ENCODE results near the gene REEP3.
"Not testable (repeated sequence)": the region's sequence is repeated elsewhere in the genome, so short reads cannot be mapped to it uniquely, and the experiment has no call there.

The REEP3 gene, protein sequence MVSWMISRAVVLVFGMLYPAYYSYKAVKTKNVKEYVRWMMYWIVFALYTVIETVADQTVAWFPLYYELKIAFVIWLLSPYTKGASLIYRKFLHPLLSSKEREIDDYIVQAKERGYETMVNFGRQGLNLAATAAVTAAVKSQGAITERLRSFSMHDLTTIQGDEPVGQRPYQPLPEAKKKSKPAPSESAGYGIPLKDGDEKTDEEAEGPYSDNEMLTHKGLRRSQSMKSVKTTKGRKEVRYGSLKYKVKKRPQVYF

DNA sequence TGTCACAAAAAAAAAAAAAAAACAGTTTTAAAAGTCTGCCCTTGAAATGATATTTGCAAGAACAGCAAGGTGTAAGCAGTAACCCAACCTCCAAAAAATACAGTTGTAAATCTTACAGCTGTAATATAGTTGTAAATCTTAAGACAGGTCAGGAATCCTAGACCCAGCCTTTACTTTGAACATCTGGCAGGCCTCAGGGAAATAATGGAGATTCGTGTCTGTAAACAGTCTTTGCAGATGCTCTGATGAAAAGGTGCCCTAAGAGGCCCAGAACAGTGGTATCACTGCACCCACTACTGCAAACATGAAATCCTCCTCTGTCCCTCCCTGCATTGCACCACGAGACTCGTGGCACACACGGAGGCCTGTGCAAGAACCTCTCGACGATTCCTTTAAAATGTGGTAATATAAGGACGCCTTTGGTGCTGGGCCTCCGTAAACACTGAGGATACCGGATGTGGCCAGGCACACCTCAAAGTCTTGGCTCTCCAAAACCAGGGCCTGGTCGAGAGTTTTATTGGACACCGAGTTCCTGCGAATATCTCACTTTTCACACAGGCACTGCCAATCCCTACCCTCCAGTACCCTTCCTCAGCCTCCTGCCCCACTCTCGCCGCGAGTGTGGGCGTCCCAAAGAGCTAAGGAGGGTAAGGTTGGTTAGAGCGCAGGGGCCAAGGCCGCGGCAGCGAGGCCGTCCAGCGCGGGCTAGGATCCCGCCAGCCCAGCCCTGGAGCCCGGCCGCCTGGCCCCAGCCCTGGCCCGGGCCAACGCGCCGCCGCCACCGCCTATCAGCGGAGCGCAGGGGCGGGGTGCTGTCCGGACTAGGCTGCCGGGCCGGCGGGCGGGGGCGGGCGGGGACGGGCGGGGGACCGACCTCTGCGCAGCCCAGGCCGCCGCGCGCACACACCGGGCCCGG, at the start of gene REEP3:
REEP3 (plus strand) TSS at position 902 of the 916 bp plus-strand sequence. CDS start 145 bp downstream, outside the sequence.
- no peak for DNase-seq

DNA sequence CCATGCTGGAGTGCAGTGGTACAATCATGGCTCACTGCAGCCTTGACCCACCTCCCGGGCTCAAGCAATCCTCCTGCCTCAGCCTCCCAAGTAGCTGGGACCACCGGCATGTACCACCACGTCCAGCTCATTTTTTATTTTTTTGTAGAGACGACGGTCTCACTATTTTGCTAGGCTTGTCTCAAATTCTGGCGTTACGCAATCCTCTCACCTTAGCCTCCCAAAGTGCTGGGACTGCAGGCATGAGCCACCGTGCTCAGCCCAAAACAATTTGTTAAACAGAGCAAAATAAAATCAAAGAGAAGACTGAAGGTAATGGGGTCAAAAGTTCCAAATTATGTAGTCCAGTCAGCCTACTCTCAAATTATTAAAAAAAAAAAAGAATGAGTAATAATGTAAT, 46.7 kb upstream of the REEP3 start:
- no peak for DNase-seq

DNA sequence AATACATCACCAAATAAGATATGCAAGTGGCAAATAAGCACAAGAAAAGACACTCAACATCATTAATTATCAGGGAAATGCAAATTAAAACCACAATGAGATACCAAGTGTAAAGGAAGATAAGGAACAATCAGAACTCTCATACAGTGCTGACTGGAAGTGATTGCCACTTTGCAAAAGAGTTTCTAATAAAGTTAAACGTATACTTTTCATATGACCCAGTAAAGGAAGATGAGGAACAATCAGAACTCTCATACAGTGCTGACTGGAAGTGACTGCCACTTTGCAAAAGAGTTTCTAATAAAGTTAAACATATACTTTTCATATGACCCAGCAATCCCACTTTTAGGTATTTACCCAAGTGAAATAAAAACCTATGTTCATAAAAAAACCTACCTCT, 43.3 kb upstream of the REEP3 start:
- no peak for DNase-seq

DNA sequence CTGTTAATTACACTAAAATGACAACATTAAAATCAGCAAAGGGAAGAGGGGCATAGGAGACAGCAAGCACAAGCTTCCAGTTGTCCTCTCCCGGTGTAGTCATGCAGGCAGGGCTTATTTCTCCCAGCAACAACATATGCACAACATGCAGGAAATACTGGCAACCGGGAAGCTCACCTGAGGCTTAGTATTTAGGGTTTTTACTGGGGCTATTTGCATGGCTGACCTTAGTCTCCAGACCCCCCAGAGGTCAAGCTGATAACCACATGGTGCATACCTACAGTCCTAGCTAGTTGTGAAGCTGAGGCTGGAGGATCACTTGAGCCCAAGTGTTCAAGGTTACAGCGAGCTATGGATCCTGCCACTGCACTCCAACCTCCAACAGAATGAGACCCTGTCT, 42.6 kb upstream of the REEP3 start:
- DNase-seq, result no peak

DNA sequence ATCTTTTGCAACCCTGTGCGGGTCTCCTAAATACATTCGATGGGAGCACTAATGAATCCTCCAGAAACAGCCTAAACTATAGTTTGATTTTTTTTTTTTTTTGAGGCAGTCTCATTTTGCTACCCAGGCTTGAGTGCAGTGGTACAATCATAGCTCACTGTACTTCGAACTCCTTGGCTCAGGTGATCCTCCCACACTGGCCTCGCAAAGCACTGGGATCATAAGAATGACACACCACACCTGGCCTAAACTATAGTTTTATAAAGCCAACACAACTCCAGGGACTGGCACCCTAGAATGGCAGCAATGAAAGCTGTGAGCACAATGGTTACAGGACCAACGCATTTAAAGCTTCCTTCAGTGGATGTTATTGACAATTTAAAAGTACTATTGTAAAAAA, 41.0 kb upstream of the REEP3 start:
- DNase-seq, result no peak

DNA sequence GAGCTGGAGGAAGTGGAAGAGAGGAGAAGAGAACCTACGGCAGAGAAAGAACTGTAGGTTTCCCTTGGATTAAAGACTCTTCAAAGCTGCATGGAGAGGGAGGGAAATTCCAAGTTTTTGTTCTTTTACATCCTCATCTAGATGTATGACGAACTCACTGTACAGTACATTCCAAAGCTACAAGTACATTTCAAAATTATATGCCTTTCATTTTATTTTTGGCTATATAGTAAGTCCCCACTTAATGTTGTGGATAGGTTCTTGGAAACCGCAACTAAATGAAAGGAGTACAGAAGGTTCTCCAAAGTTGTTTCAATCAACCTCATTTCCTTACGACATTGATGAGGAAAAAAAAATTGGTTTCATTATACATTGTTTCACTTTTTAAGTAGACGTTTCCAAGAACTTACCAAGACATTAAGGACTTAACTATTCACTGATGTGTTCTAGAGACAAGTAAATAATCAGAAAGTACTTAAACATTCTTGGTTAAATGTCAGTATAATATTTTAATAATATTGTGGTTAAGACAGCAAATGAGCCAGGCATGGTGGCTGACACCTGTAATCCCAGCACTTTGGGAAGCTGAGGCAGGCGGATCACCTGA, 39.3 kb upstream of the REEP3 start:
- no peak for DNase-seq

DNA sequence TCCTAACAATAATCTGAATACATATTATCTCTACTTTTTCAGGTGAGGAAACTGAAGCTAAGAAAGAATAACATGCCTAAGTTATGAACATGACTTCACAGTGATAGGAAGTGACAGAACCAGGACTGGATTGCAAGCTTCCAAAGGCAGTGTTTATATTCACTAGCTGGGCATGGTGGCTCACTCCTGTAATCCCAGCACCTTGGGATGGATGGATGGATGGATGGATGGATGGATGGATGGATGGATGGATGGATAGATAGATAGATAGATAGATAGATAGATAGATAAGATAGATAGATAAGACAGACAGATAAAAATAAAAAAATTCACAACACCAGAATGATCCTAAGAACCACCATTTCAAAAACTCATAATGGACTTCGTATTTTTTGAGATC, 37.2 kb upstream of the REEP3 start:
- no peak for DNase-seq

DNA sequence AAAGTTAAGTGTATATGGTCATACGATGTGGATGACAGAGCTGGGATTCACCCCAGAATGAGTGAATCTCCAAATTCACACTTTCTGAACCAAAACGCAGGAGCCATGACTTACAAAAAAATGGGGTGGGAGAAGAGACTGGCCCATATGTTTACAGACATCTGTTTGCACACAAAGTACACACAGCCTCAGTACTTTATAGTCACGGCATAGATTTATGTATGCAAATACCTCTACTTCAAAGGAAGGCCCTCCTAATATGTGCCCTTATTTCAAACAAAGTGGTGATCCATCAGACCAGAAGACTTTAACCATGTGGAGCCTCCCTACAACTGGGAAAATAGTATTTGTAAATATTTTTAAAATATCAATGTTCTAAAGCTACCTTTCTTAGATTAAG, 33.2 kb upstream of the REEP3 start:
- DNase-seq, result no peak

DNA sequence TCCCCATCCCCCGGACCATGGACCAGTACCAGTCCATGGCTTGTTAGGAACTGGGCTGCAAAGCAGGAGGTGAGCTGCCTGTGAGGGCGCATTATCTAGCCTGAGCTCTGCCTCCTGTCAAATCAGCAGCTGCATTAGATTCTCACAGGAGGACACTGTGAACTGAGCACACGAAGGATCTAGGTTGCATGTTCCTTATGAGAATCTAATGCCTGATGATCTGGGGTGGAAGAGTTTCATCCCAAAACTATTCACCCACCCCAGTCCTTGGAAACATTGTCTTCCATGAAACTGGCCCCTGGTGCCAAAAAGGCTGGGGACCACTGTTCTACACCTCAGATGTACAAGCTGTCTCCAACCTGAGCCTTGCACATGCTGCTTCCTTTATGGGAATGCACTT, 31.4 kb upstream of the REEP3 start:
- no peak for DNase-seq

DNA sequence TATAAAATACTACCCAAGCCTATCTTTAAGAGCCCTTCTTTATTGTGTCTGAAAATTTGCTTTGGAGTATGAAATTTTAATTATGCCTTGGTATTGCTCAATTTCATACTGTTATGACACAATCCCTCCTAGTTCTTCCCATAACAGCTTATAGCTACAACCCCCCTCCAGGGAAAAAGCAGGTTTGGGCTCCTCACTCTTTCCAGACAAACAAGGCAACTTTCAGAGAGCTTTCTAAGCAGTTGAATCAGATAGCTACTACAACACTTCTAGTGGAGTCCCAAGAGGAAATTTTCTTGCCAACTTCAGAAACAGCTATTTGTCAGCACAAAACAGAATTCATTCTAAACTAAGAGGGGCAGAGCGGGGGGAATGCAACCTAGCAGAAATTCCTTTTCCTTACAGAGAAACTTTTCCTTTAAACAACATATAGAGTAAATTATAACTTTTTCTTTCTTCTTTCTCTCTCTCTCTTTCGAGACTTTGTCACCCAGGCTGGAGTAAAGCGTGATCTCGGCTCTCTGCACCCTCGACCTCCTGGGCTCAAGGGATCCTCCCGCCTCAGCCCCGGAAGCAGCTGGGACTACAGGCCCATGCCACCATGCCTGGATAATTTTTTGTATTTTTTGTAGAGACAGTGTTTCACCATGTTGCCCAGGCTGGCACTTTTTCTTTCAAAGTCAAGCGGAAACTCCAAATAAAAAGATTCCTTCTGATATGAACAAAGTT, 29.4 kb upstream of the REEP3 start:
- DNase-seq, result no peak

DNA sequence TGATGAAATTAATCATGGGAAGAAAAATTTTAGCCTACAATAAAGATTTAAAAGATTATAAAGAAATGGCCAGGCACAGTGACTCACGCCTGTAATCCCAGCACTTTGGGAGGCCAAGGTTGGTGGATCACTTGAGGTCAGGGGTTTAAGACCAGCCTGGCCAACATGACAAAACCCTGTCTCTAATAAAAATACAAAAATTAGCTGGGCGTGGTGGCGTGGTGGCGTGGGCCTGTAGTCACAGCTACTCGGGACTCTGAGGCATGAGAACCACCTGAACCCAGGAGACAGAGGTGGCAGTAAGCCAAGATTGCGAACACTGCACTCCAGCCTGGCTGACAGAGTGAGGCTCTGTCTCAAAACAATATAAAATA, 28.9 kb upstream of the REEP3 start:
- not testable (repeated sequence) for DNase-seq

DNA sequence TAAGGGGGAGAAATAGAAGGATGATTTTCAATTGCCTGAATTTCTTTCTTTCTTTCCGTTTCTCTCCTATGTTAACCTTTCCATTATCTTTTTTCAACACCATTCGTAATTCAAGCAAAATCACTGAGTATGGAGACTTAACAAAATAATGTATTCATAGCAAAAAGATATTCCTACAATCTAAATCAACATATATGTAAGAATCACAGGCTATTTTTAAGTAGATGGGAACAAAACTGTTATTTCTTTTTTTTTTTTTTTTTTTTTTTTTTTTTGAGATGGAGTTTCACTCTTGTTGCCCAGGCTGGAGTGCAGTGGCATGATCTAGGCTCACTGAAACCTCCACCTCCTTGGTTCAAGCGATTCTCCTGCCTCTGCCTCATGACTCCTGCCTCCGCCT, 28.2 kb upstream of the REEP3 start:
- DNase-seq, result no peak

DNA sequence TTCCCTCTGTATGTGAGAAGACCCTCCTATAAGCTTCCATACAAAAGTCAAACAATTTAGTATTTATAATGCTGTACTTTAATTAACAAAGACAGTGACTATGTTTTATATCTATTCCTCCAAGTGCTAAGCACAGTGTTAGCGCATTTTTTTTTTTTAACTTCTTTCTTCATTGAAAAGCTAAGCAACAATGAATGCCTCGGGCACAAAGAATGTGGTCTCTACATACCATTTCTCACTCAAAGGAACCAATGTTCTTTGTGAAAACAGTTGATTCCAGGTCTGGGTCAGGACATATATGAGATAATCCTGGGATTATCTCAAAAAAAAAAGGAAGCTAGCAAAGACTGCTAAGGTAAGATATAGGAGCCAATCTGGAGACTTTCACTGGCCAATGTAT, 26.2 kb upstream of the REEP3 start:
- no peak for DNase-seq

DNA sequence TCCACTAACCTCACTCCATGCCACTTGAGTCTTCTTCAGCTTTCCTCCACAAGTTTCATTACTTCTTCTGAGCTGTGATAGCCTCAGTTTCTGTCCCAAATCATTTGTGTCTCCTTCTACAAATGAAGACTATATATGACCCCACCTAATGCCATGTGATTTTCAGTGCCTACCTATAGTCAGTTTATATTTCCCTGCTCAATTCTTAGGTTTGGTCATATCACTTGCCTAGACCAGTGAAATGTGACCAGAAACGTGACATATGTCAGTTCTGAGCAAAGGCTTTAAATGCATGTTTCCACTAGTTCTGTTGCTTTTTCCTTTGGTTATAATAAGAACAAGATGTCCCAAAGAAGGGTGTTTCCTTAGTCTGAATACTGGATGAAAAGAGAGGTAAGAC, 24.6 kb upstream of the REEP3 start:
- no peak for DNase-seq

DNA sequence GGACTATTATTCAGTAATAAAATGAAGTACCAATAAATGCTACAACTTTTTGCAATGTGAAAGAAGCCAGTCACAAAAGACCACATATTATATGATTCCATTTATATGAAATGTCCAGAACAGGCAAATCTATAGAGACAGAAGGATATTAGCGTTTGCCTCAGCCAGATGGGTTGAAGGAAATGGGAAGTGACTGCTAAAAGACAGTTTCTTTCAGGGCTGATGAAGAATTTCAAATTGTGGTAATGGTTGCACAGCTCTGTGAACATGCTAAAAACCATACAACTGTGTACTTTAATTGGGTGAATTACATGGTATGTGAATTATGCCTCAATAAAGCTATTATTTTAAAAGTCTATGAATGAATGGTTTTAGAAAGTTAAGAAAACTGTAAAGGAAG, 23.9 kb upstream of the REEP3 start:
- no peak for DNase-seq

DNA sequence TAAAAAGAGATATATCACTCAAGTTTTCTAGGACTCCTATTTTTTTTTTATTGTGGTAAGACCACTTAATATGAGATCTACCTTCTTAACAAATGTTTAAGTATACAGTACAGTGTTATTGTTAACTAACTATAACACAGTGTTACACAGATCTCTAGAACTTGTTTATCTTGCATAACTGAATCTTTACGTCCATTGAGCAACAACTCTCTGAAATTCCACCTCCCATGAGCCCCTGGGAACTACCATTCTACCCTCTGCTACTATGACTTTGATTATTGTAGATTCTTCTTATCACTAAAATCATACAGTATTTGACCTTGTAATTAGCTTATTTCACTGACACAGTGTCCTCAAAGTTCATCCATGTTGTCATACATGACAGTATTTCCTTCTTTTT, 22.5 kb upstream of the REEP3 start:
- DNase-seq, result no peak

DNA sequence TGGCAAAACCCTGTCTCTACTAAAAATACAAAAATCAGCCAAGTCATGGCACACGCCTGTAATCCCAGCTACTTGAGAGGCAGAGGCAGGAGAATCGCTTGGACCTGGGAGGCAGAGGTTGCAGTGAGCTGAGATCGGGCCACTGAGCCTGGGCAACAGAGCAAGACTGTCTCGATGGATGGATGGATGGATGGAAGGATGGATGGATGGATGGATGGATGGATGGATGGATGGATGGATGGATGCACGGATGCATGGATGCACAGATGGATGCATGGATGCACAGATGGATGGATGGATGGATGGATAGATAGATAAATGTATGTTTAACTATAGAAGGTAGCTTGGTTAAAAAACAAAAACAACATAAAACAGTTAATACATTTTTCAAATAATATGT, 20.6 kb upstream of the REEP3 start:
- DNase-seq, result not testable (repeated sequence)

DNA sequence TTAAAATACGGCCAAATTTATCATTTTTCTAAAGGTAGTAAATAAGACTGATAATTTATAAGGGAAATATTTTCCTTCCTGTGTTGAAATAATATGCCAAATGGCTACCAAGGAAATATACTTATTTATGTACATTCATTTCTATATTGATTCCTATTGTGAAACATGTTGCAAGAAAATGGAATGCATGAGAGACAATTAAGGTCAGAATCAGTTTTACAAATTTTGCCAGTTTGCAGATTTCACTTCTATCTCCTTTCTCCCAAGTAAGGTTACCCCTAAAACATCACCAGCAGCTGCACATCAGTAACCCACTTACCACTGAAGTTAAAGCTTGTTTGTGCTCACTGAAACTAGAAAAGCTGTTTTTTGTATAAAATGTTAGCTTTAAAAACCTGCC, 19.2 kb upstream of the REEP3 start:
- no peak for DNase-seq

DNA sequence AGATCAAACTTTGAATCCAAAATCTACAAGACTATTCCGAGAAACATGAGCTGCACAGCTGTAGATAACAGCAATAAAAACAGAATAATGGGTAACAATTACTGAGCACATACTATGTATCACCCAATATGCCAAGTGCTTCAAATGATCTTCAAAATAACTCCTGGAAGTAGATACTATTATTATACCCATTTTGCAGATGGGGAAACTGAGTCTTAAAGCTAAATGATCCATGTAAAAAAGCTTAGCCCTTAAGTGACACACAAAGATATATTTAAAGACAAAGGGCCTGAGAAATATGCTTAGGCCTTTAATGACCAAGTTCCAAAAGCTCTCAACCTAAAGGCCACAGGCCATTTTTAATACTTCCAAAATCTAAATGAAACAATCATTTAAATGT, 18.4 kb upstream of the REEP3 start:
- no peak for DNase-seq

DNA sequence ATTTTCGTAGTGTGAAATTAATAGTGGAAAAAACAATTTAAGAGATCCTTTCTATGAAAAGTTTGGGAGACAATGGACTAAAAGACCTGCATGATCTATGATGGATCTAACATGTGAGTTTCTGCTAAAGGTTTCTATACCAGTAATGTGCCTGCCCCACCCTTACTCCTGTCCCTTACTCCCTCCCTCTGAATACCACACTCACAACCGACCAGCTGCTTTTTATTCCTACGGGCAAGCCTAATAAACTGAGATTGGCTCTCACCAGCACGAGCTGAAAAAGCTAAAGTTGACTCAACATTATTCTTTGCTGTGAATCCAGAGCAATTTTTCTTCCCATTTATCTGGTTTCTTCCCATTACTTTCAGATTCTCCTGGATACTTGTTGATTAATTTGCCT, 17.8 kb upstream of the REEP3 start:
- DNase-seq, result no peak

DNA sequence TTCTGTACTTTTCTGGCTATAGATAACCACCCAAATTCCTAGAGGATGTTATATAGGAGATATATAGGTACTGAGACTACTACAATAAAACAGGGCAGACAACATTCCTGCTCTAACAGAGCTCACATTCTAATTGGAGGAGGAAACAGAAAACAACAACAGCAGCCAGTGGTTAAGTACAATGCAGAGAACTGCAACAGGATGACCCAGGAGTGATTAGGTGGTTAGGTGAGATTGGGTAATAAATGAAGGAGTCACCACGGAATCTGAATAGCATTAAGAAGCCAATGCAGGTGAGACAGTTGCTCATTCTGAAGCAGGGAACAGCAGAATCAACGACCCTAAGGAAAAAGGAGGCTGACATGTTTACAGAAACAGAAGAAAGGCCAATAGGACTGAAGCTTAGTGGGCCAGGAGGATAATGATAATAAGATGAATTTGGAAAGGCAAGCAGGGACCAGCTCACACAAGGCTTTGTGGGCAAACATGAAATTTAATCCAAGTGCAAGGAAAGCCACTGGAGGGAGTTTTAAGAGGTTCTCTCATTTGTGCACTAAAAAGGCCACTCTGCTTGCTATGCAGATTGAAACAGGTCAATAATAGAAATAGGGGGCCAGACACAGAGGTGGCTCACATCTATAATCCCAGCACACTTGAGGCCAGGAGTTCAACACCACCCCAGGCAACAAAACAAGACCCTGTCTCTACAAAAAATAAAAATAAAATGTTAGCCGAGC, 16.9 kb upstream of the REEP3 start:
- DNase-seq, result no peak

DNA sequence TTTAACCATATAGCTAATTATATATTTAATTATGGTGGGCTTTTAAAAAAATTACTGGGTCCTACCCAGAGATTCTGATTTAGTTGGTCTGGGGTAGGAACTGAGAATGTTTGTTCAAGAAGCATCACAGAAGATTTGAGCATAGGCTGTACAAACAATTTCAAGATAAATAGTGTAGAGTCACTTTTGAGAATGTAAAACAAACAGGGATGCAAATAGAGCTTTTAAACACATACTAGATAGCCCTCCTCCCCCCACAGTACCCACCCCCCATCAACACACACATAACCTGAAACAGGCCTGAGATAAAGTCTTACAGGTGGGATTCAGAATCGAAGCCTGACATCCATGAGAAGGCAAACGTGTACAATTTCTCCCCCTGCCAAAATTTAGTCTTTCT, 15.6 kb upstream of the REEP3 start:
- no peak for DNase-seq

DNA sequence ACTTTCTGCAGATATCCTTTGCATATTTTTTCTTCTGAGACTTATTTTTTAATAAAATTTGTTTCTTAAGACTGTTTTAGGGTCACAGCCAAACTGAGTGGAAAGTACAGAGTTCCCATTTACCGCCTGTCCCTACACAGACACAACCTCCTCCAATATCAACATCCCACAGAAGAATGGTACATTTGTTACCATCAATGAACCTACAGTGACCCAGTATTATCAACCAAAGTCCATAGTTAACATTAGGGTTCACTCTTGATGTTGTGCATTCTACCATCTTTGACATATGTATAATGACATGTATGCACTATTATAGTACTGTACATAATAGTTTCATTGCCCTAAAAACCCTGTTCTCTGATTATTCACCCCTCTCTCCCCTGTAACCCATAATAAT, 14.6 kb upstream of the REEP3 start:
- DNase-seq, result no peak
